ENCODE results near the gene TOM1L1. TPM values are rescaled to one million over a fixed set of nuclear protein-coding genes. Genes with fewer than 3 reads are reported as not detected.

Gene TOM1L1
- total and polyA plus RNA-seq, 7 donors = 23.0 to 61.7 (median 30.5) TPM

- H3K9me3 ChIP-seq = peaks cover 0 to 4% (median 0%) of the 10 kb centered on the region in 4 donors
- H3K27me3 ChIP-seq = no peaks in the 10 kb centered on the region
- intact Hi-C loops (cut with DNase I) = no loop called here
- TF ChIP-seq CTCF (IDR thresholded peaks at IDR 0.05) (no peak), POLR2A (IDR thresholded peaks at IDR 0.05) (no peak), POLR2AphosphoS5 (IDR thresholded peaks at IDR 0.05) (no peak), EP300 (IDR thresholded peaks at IDR 0.05) (no peak)
- no peak for DNase-seq
- peaks cover 0 to 31% (median 10%) of the 10 kb centered on the region in 4 donors for H3K36me3 ChIP-seq
- H3K4me1 ChIP-seq = no peaks in the 10 kb centered on the region
- no peak overlapping the region for H3K27ac ChIP-seq
- no peak overlapping the region for H3K4me3 ChIP-seq
- 86 to 92% methylated on average over 6 of the region's 6 CpGs for WGBS, 2 donors
These were observed 20.2 kb downstream of the TOM1L1 start for GRCh38 chr17:54920819-54921218.

- DNase-seq = no peak
- Histone ChIP-seq H3K4me3 (no peak overlapping the region), H3K4me1 (no peaks in the 10 kb centered on the region), H3K36me3 (peaks cover 0 to 8% (median 0%) of the 10 kb centered on the region in 4 donors), H3K27me3 (no peaks in the 10 kb centered on the region), H3K9me3 (no peaks in the 10 kb centered on the region), H3K27ac (no peak overlapping the region)
- intact Hi-C loops (cut with DNase I) = no loop called here
- 95 to 96% methylated on average over 5 of the region's 5 CpGs for WGBS, 2 donors
- TF ChIP-seq POLR2AphosphoS5 (IDR thresholded peaks at IDR 0.05) = no peak
These were observed 23.8 kb downstream of the TOM1L1 start for GRCh38 chr17:54924405-54924804.

- no peaks in the 10 kb centered on the region for H3K9me3 ChIP-seq
- H3K36me3 ChIP-seq = peaks cover 0 to 32% (median 1%) of the 10 kb centered on the region in 4 donors
- no peaks in the 10 kb centered on the region for H3K27me3 ChIP-seq
- DNase-seq = no peak
- intact Hi-C loops (cut with DNase I) = no loop called here
- no peaks in the 10 kb centered on the region for H3K4me1 ChIP-seq
- no peak overlapping the region for H3K27ac ChIP-seq
- 81 to 86% methylated on average over 3 of the region's 3 CpGs for whole genome bisulfite sequencing, 2 donors
- TF ChIP-seq EP300 (IDR thresholded peaks at IDR 0.05) = no peak
- TF ChIP-seq CTCF (IDR thresholded peaks at IDR 0.05) = no peak
- no peak for TF ChIP-seq POLR2A (IDR thresholded peaks at IDR 0.05)
- TF ChIP-seq POLR2AphosphoS5 (IDR thresholded peaks at IDR 0.05) = no peak
- no peak overlapping the region for H3K4me3 ChIP-seq
These were observed 26.9 kb downstream of the TOM1L1 start for GRCh38 chr17:54927525-54927924.

GRCh38 chr17:54932711-54933110 is 32.1 kb downstream of the TOM1L1 start:
- Histone ChIP-seq H3K27ac (no peak overlapping the region), H3K27me3 (no peaks in the 10 kb centered on the region), H3K36me3 (peaks cover 0 to 73% (median 24%) of the 10 kb centered on the region in 4 donors), H3K9me3 (no peaks in the 10 kb centered on the region), H3K4me3 (no peak overlapping the region), H3K4me1 (no peaks in the 10 kb centered on the region)
- 90 to 100% methylated on average over 1 of the region's 1 CpG for WGBS, 2 donors
- no peak for TF ChIP-seq POLR2AphosphoS5 (IDR thresholded peaks at IDR 0.05)
- TF ChIP-seq POLR2A (IDR thresholded peaks at IDR 0.05) = no peak
- no peak for TF ChIP-seq EP300 (IDR thresholded peaks at IDR 0.05)
- no peak for TF ChIP-seq CTCF (IDR thresholded peaks at IDR 0.05)
- intact Hi-C loops (cut with DNase I) = no loop called here
- no peak for DNase-seq

GRCh38 chr17:54933921-54934320 is 33.3 kb downstream of the TOM1L1 start:
- no peaks in the 10 kb centered on the region for H3K9me3 ChIP-seq
- H3K27ac ChIP-seq = no peak overlapping the region
- TF ChIP-seq EP300 (IDR thresholded peaks at IDR 0.05) = no peak
- no peak for TF ChIP-seq CTCF (IDR thresholded peaks at IDR 0.05)
- no peak for TF ChIP-seq POLR2A (IDR thresholded peaks at IDR 0.05)
- no peak for TF ChIP-seq POLR2AphosphoS5 (IDR thresholded peaks at IDR 0.05)
- H3K4me1 ChIP-seq = no peaks in the 10 kb centered on the region
- intact Hi-C loops (cut with DNase I) = no loop called here
- H3K4me3 ChIP-seq = no peak overlapping the region
- H3K27me3 ChIP-seq = no peaks in the 10 kb centered on the region
- DNase-seq = no peak
- peaks cover 0 to 84% (median 24%) of the 10 kb centered on the region in 4 donors for H3K36me3 ChIP-seq
- 14 to 70% methylated on average over 3 of the region's 3 CpGs for WGBS, 2 donors

Measured in sigmoid colon (tissue), 7 donors.